ENCODE results near the gene SYCE1.
"Not testable (repeated sequence)": the region's sequence is repeated elsewhere in the genome, so short reads cannot be mapped to it uniquely, and the experiment has no call there.

Gene SYCE1

GRCh38 chr10:133555521-133555920 lies 9.9 kb downstream of the SYCE1 start:
- DNase-seq = no peak

- DNase-seq = no peak
These were observed 10.8 kb downstream of the SYCE1 start for GRCh38 chr10:133554600-133554999.

- DNase-seq = no peak
These were observed 20.9 kb downstream of the SYCE1 start for GRCh38 chr10:133544506-133544905.

- DNase-seq = not testable (repeated sequence)
These were observed 23.9 kb downstream of the SYCE1 start for GRCh38 chr10:133541441-133541975.

GRCh38 chr10:133537546-133538545 lies 27.5 kb downstream of the SYCE1 start:
- no peak for DNase-seq

GRCh38 chr10:133536198-133536597 lies 29.2 kb downstream of the SYCE1 start:
- DNase-seq = no peak

GRCh38 chr10:133534417-133534816 lies 31.0 kb downstream of the SYCE1 start:
- no peak for DNase-seq

GRCh38 chr10:133532871-133533270 lies 32.5 kb downstream of the SYCE1 start:
- no peak for DNase-seq

- no peak for DNase-seq
These were observed 34.9 kb downstream of the SYCE1 start for GRCh38 chr10:133530506-133530905.

- DNase-seq = no peak
These were observed 35.8 kb downstream of the SYCE1 start for GRCh38 chr10:133529576-133529946.

GRCh38 chr10:133528845-133529575 lies 36.4 kb downstream of the SYCE1 start:
- peak; percentile 27 for DNase-seq

GRCh38 chr10:133528296-133528844 lies 37.0 kb downstream of the SYCE1 start:
- DNase-seq = no peak

- DNase-seq = no peak
These were observed 37.6 kb downstream of the SYCE1 start for GRCh38 chr10:133527771-133528271.

GRCh38 chr10:133526957-133527588 lies 38.3 kb downstream of the SYCE1 start, which contains the start of gene CYP2E1:
TSS of gene CYP2E1 (plus strand) at chr10:133527363. CDS start at chr10:133527396, 33 bp downstream.
- DNase-seq = no peak

GRCh38 chr10:133525444-133525843 lies 39.9 kb downstream of the SYCE1 start:
- no peak for DNase-seq

- no peak for DNase-seq
These were observed 41.7 kb downstream of the SYCE1 start for GRCh38 chr10:133523631-133524203.

GRCh38 chr10:133520193-133520738 lies 45.1 kb downstream of the SYCE1 start:
- peak; percentile 53 for DNase-seq

GRCh38 chr10:133518517-133518916 lies 46.9 kb downstream of the SYCE1 start:
- DNase-seq = not testable (repeated sequence)

- no peak for DNase-seq
These were observed 49.3 kb downstream of the SYCE1 start for GRCh38 chr10:133516057-133516456.

- DNase-seq = no peak
These were observed 49.9 kb downstream of the SYCE1 start for GRCh38 chr10:133515471-133515870.

- DNase-seq = no peak
These were observed 53.4 kb downstream of the SYCE1 start for GRCh38 chr10:133511907-133512528.
